HEK293 (cell line): Measurements from ENCODE around the gene CLDN6.

Experiments used
- BCL6B ChIP-seq: fragments of 450-650 bp; formaldehyde crosslinking; IDR thresholded peaks from 2 replicates; pipeline ENCODE4 v1.5.1; 2017; ENCODE audit warnings: missing biosample characterization, missing genetic modification characterization
- GLIS2 ChIP-seq: fragments of 450-650 bp; formaldehyde crosslinking; IDR thresholded peaks from 2 replicates; pipeline ENCODE4 v1.5.1; 2016; ENCODE audit warnings: missing biosample characterization, missing genetic modification characterization
- SP3 ChIP-seq: fragments of 450-650 bp; formaldehyde crosslinking; IDR thresholded peaks from 2 replicates; pipeline ENCODE4 v1.5.1; 2016; ENCODE audit warnings: missing biosample characterization, missing genetic modification characterization
- ZNF18 ChIP-seq: fragments of 450-650 bp; formaldehyde crosslinking; IDR thresholded peaks from 2 replicates; pipeline ENCODE4 v1.5.1; 2016; ENCODE audit warnings: missing biosample characterization, missing genetic modification characterization
- ZNF184 ChIP-seq: fragments of 450-650 bp; IDR thresholded peaks from 2 replicates; pipeline ENCODE4 v1.5.1; 2018; ENCODE audit warnings: missing biosample characterization, mild to moderate bottlenecking, missing genetic modification characterization
- ZNF221 ChIP-seq: fragments of 450-650 bp; formaldehyde crosslinking; IDR thresholded peaks from 2 replicates; pipeline ENCODE4 v1.5.1; 2017; ENCODE audit warnings: missing biosample characterization, missing genetic modification characterization, borderline replicate concordance
- ZNF223 ChIP-seq: fragments of 450-650 bp; formaldehyde crosslinking; IDR thresholded peaks from 2 replicates; pipeline ENCODE4 v1.5.1; 2016; ENCODE audit warnings: missing biosample characterization, missing genetic modification characterization
- ZNF239 ChIP-seq: fragments of 450-650 bp; formaldehyde crosslinking; IDR thresholded peaks from 2 replicates; pipeline ENCODE4 v1.5.1; 2016; ENCODE audit warnings: missing biosample characterization, missing genetic modification characterization
- ZNF362 ChIP-seq: fragments of 450-650 bp; formaldehyde crosslinking; IDR thresholded peaks from 2 replicates; pipeline ENCODE4 v1.5.1; 2016; ENCODE audit warnings: missing biosample characterization, missing genetic modification characterization
- ZNF366 ChIP-seq: fragments of 450-650 bp; formaldehyde crosslinking; conservative IDR thresholded peaks from 2 replicates; pipeline ENCODE4 v1.5.1; 2016; ENCODE audit warnings: missing biosample characterization, missing genetic modification characterization
- ZNF398 ChIP-seq: fragments of 450-650 bp; formaldehyde crosslinking; IDR thresholded peaks from 2 replicates; pipeline ENCODE4 v1.5.1; 2017; ENCODE audit warnings: missing biosample characterization, missing genetic modification characterization
- ZNF426 ChIP-seq: fragments of 450-650 bp; formaldehyde crosslinking; IDR thresholded peaks from 2 replicates; pipeline ENCODE4 v1.5.1; 2017; ENCODE audit warnings: missing biosample characterization, missing genetic modification characterization, mild to moderate bottlenecking, inconsistent platforms, moderate library complexity
- ZNF518A ChIP-seq: fragments of 450-650 bp; formaldehyde crosslinking; conservative IDR thresholded peaks from 2 replicates; pipeline ENCODE4 v1.5.1; 2016; ENCODE audit warnings: low read depth, missing biosample characterization, missing genetic modification characterization
- ZNF555 ChIP-seq: fragments of 450-650 bp; formaldehyde crosslinking; conservative IDR thresholded peaks from 2 replicates; pipeline ENCODE4 v1.5.1; 2017; ENCODE audit warnings: missing biosample characterization, mild to moderate bottlenecking, missing genetic modification characterization, inconsistent platforms
- ZNF692 ChIP-seq: fragments of 450-650 bp; formaldehyde crosslinking; IDR thresholded peaks from 2 replicates; pipeline ENCODE4 v1.5.1; 2016; ENCODE audit warnings: missing biosample characterization, missing genetic modification characterization
- TF ChIP-seq, protein P1 (sequence below): fragments of 450-650 bp; formaldehyde crosslinking; IDR thresholded peaks from 2 replicates; pipeline ENCODE4 v1.5.1; 2016; ENCODE audit warnings: missing biosample characterization, missing genetic modification characterization
- TF ChIP-seq, protein P2 (sequence below): fragments of 450-650 bp; IDR thresholded peaks from 2 replicates; pipeline ENCODE4 v1.5.1; 2018; ENCODE audit warnings: missing biosample characterization, mild to moderate bottlenecking, missing genetic modification characterization

The CLDN6 gene

GRCh38 chr16:2980227-2981176, 37.5 kb downstream of the CLDN6 start, which contains the start of gene PKMYT1 (continued):
- TF ChIP-seq BCL6B (tag by site-specific recombination) = no peak
- TF ChIP-seq ZNF18 = no peak
- TF ChIP-seq GLIS2 (tag by site-specific recombination) = peak; percentile 60
- no peak for TF ChIP-seq ZNF426 (tag by site-specific recombination)
- peak; percentile 52 for TF ChIP-seq SP3 (tag by site-specific recombination)
- TF ChIP-seq ZNF555 (tag by site-specific recombination) = no peak
- TF ChIP-seq ZNF518A = no peak
- TF ChIP-seq ZNF239 (tag by site-specific recombination) = no peak
- no peak for TF ChIP-seq ZNF398
- TF ChIP-seq ZNF223 = no peak
- TF ChIP-seq, protein P1, sequence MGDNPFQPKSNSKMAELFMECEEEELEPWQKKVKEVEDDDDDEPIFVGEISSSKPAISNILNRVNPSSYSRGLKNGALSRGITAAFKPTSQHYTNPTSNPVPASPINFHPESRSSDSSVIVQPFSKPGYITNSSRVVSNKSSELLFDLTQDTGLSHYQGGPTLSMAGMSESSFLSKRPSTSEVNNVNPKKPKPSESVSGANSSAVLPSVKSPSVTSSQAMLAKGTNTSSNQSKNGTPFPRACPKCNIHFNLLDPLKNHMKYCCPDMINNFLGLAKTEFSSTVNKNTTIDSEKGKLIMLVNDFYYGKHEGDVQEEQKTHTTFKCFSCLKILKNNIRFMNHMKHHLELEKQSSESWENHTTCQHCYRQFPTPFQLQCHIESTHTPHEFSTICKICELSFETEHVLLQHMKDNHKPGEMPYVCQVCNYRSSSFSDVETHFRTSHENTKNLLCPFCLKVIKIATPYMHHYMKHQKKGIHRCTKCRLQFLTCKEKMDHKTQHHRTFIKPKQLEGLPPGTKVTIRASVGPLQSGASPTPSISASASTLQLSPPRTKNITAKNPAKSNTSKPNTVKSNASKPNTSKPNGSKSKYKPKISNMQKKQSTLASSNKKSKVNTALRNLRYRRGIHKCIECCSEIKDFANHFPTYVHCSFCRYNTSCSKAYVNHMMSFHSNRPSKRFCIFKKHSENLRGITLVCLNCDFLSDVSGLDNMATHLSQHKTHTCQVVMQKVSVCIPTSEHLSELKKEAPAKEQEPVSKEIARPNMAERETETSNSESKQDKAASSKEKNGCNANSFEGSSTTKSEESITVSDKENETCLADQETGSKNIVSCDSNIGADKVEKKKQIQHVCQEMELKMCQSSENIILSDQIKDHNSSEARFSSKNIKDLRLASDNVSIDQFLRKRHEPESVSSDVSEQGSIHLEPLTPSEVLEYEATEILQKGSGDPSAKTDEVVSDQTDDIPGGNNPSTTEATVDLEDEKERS (tag by site-specific recombination) = no peak
- TF ChIP-seq, protein P2, sequence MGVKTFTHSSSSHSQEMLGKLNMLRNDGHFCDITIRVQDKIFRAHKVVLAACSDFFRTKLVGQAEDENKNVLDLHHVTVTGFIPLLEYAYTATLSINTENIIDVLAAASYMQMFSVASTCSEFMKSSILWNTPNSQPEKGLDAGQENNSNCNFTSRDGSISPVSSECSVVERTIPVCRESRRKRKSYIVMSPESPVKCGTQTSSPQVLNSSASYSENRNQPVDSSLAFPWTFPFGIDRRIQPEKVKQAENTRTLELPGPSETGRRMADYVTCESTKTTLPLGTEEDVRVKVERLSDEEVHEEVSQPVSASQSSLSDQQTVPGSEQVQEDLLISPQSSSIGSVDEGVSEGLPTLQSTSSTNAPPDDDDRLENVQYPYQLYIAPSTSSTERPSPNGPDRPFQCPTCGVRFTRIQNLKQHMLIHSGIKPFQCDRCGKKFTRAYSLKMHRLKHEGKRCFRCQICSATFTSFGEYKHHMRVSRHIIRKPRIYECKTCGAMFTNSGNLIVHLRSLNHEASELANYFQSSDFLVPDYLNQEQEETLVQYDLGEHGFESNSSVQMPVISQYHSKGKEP = no peak
- 0 out of 2 replicates have a peak, but pooled peaks have one; percentile 37 for TF ChIP-seq ZNF692 (tag by site-specific recombination)
- TF ChIP-seq ZNF221 (tag by site-specific recombination) = no peak; the same call in 1 of the 2 replicates
- TF ChIP-seq ZNF366 = no peak
- peak; percentile 62 for TF ChIP-seq ZNF362 (tag by site-specific recombination)
- TF ChIP-seq ZNF184 (tag by site-specific recombination) = no peak
